Measurements from ENCODE around the gene HSD17B8.
A peak's percentile ranks its signal among the peaks of the same experiment; 100 is the strongest.
"Not testable (repeated sequence)": the region's sequence is repeated elsewhere in the genome, so short reads cannot be mapped to it uniquely, and the experiment has no call there.

HSD17B8 gene

DNA sequence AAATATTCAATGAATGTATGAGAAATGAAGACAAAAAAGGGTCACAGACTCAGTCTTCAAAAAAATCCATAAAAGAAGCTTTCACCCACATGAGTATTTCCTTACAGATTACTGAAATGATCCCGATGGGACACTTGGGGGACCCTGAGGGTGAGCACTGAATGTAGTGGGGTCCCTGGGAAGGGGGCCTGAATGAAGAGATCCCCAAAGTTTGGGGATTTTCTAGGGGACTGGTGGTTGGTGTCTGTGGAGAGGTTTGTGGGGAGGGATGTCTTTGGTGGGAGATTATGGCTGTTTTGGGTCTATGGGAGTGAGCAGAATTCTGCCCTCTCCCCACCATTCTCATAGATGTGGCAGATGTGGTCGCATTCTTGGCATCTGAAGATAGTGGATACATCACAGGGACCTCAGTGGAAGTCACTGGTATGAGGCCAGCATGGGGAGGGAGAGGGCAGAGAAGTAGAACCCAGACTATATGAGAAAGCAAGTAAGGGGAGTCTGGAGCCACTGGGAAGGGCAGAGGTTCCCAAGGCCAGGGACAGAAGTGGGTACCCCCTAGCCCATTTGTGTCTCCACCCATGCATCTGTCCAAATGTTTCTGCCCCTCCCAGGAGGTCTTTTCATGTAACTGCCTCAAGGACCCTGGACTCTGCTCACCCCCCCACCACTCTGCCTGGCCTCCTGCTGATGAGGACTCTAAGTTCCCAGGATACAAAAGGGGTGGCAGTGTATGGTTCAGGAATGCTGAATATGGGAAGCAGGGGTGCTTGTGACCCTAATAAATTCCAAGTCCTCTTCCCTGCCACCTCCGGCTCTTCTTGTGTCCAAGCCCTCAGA, 1.8 kb downstream of the HSD17B8 start:
- no peak for DNase-seq (ENCODE audit: low spot score)

DNA sequence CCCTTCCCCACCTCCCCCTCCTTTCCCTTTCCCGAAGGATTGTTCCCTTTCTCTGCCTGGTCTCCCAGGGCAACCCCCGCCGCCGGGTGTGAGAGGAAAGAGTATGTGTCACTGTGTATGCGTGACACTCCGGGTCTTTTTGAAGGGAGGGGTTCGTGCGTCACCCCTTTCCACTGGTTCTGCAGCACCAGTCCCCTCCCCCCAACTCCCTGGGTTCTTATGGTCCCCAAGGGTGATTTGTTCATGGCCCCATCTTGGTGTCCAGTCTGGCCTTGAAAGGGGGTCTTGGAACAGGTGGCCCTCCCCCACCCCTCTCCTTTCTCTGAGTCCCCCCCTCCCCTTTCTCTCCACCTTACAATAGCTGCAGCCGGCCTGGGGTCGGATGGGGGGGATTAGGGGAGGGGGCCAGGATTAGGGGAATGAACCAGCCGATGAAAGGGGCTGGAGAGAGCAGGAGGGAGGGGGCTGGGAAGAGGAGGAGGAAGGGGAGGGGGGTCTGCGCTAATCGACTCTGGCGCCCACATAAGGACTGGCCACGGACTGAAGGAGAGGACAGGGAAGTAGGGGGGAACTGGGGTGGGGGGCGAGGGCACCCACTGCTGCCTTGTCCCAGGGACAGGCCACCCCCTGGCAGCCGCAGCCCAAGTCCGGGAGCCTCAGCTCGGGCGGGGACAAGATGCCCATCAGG, 2.6 kb downstream of the HSD17B8 start:
- DNase-seq (ENCODE audit: low spot score): no peak

DNA sequence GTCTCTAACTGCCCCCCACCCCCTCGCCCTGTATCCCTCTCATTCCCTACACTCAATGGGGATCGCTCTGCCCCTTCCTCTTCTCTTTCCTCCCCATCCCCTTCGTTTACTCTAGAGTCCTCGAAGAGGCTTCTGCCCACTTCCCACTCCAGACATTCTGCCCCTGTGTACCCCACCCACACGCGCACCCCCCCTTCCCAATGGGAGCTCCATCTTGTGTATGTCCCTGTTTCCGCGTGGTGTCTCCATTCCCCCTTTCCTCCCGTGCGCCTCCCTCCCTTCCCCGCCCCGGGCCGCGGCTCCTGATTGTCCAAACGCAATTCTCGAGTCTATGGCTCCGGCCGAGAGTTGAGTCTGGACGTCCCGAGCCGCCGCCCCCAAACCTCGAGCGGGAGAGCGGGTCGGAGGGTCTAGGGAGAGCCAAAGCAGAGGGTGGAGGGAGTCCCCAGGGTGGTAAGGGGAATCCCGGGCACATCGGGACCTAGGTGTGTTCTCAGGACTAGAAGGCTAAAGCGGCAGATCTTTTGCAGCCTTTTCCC, 3.2 kb downstream of the HSD17B8 start:
- no peak for DNase-seq (ENCODE audit: low spot score)

DNA sequence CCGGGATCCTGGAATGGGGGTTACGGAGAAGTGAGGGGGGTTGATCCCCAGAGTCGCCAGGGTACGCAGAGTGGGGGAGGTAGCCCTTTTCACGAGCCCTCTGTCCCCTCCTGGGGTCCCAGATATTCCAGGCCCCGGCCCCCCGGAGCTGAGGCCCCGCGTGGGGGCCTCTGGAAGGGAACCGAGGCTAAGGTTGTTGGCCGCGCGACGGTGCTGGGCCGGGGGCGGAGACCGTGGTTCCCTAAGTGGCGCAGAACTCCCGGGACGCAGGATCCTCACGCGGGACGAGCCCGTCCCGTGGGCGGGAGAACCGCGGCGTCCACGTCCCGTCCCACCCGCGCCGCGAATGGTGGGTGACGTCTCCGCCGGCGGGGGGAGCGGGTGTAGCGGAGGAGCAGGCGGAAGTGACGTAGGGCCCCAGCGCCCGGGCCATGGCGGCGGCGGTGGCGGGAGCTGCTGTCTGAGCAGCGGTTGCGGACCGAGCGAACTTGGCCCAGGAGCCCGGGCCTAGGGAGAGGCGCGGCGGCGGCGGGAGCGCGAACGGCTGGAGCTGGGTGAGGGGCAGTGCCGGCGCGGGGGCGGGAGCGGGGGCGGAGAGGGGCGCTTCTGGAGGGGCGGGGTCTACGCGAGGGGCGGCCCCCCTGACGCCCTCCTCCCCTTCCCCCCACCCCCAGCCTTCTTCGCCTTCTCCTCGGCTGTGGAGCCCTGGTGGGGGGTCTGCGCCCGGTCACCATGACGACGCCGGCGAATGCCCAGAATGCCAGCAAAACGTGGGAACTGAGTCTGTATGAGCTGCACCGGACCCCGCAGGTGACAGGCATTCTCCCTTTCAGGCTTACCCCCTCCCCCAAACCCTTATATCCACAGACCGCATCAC, 3.9 kb downstream of the HSD17B8 start, which contains the start of gene RING1:
Gene RING1 (plus strand): TSS at position 410 of the 877 bp plus-strand sequence. CDS start 323 bp downstream, at position 733.
- peak; percentile 93 for DNase-seq (ENCODE audit: low spot score)

DNA sequence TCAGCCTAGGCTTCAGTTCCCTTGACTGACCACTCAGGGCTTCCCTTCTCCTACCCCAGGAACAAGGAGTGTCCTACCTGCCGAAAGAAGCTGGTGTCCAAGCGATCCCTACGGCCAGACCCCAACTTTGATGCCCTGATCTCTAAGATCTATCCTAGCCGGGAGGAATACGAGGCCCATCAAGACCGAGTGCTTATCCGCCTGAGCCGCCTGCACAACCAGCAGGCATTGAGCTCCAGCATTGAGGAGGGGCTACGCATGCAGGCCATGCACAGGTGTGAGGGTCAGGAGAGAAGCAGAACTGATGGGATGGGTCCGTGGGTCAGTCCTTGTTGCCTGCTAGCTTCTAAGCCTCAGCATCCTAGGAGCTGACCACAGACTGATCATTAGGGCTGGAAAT, 5.4 kb downstream of the HSD17B8 start:
- DNase-seq (ENCODE audit: low spot score): no peak

DNA sequence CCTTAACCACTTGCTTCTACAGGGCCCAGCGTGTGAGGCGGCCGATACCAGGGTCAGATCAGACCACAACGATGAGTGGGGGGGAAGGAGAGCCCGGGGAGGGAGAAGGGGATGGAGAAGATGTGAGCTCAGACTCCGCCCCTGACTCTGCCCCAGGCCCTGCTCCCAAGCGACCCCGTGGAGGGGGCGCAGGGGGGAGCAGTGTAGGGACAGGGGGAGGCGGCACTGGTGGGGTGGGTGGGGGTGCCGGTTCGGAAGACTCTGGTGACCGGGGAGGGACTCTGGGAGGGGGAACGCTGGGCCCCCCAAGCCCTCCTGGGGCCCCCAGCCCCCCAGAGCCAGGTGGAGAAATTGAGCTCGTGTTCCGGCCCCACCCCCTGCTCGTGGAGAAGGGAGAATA, 6.7 kb downstream of the HSD17B8 start:
- DNase-seq (ENCODE audit: low spot score): no peak

DNA sequence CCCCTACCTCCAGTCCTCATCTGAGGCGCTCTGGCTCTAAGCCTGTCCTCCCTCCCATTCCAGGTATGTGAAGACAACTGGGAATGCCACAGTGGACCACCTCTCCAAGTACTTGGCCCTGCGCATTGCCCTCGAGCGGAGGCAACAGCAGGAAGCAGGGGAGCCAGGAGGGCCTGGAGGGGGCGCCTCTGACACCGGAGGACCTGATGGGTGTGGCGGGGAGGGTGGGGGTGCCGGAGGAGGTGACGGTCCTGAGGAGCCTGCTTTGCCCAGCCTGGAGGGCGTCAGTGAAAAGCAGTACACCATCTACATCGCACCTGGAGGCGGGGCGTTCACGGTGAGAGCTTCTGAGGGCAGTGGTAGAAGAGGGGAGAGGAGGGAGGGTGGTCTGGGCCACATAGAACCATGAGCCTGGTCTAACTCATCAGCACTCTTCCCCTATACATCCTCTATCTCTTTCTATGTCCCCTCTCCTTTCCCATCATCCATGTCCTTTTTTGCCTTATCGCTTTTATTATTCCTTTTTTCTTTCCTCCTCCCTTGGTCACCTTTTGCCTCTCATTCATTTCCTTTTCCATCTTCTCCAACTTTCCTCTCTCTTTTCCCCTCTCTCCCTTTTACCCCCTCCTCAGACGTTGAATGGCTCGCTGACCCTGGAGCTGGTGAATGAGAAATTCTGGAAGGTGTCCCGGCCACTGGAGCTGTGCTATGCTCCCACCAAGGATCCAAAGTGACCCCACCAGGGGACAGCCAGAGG, 7.4 kb downstream of the HSD17B8 start:
- DNase-seq (ENCODE audit: low spot score): no peak

GRCh38 chr6:33212857-33213165, 8.4 kb downstream of the HSD17B8 start:
- DNase-seq (ENCODE audit: low spot score): no peak

DNA sequence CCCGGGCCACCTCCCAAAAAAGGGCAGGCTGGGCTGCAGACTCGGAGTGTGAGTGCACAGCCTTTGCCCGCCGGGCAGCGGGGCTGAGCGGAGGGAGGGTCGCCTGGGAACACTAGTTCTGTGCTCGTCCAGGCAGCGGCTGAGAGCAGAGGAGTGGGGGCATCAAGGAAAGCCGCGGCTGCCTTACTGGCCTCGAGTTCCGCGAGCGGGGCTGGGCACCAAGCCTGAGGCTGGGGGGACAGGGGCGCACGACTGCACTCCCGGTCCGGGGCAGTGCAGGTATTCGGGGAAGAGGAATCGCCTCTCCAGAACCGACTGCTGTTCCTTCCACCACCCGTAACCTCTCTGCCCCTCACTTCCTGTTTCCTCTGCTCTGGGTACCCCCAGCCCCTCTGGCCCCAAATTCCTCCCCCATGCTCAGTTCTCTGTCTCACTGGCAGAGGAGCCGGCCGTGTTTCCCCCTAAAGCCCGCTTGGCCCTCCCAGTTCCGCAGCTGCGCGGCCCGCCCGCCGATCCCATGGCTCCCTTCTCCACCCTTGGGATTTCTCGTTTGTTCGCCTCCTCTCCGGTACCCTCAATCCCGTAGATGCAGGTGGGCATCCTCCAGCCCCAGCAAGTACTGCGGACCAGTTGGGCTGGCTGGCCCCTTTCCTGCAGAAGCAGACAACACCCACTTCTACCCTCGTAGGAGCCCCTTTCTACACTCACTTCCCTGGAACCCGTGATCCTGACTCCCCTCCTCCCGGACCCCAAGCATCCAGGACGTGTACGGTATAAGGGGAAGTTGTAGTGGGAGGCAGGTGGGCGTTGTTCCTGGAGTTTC, 8.9 kb downstream of the HSD17B8 start:
- no peak for DNase-seq (ENCODE audit: low spot score)

DNA sequence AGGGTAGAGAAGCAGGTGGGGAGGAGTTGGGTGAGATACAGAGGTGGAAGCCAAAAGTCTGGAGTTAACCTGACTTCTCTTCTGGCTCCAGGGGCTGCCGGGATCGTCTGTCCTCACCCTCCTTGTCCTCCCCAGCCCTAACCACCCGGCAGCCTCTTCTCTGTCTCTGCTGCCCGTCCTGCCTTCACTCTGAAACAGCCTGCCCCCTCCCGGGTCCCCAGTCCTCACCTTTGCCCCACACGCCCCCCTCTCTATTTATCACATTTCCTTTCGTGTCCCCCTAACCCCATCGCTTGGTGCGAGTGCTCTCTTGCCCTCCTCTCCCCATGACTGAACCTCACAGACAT, 9.5 kb downstream of the HSD17B8 start:
- DNase-seq (ENCODE audit: low spot score): no peak

- DNase-seq (ENCODE audit: low spot score): no peak
Observed at GRCh38 chr6:33215271-33216116, 11.0 kb downstream of the HSD17B8 start.

GRCh38 chr6:33216117-33216649, 11.7 kb downstream of the HSD17B8 start:
- no peak for DNase-seq (ENCODE audit: low spot score)

DNA sequence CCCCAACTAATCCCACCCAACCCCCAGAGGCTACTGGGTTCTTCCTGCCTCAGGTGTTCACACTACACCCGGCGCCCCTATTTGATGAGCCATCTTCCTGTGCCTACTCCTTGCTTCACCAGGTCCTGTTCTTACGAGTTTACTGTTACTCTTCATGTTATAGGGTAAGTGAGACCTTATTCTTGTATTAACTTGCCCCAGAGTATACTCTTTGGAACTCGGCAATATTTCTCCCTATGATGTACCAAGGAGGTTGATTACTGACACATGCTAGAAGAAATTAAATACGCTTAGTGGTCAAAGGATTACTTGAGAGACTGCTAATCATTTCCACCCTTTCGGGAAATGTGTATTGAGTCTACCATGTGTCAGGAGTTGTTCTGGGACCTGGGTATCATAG, 12.8 kb downstream of the HSD17B8 start:
- no peak for DNase-seq (ENCODE audit: low spot score)

DNA sequence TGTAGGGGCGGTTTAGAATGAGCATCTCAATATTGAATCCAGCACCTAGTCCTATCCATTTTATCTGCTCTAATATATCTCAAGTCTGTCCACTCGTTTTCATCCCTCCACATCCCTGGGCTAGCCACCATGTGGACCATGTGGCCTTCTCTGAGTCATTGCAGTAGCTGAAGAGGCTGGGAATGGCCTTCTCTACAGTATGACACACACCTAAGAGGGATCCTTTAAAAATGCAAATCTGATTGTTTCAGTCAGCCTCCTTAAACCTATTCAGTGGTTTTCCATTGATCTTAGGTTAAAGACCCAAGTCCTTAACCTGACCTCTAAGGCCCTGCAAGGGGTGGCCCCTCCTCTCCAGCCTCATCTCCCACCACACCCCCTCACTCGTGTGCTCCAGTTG, 13.2 kb downstream of the HSD17B8 start:
- no peak for DNase-seq (ENCODE audit: low spot score)

DNA sequence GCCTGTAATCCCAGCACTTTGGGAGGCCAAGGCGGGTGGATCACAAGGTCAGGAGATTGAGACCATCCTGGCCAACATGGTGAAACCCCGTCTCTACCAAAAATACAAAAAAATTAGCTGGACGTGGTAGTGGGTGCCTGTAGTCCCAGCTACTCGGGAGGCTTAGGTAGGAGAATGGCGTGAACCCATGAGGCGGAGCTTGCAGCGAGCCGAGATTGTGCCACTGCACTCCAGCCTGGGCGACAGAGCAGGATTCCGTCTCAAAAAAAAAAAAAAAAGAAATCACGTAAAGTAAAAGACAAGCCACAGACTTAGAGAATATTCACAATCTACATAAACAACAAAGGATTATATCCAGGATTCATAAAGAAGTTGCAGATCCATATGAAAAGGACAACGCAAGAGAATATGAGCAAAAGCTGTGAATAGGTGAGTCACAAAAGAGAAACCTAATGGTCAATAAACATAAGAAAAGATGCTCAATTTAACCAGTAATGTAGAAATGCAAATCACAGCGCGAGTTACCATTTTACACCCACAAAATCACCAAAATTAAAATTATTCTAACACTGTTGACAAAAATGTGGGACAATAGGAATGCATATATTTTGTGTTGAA, 22.2 kb downstream of the HSD17B8 start:
- DNase-seq (ENCODE audit: low spot score): not testable (repeated sequence)

GRCh38 chr6:33235221-33235634, 30.8 kb downstream of the HSD17B8 start:
- DNase-seq (ENCODE audit: low spot score): no peak

GRCh38 chr6:33236328-33236727, 31.9 kb downstream of the HSD17B8 start:
- no peak for DNase-seq (ENCODE audit: low spot score)

DNA sequence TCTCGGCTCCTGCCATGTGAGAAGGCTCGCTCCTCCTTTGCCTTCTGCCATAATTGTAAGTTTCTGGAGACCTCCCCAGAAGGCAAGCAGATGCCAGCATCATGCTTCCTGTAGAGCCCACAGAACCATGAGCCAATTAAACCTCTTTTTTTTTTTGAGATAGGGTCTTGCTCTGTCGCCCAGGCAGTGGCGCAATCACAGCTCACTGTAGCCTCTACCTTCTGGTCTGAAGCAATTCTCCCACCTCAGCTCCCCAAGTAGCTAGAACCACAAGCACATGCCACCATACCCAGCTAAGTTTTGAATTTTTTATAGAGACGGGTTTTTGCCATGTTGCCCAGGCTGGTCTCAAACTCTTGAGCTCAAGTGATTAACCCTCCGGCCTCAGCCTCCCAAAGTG, 32.4 kb downstream of the HSD17B8 start:
- no peak for DNase-seq (ENCODE audit: low spot score)

DNA sequence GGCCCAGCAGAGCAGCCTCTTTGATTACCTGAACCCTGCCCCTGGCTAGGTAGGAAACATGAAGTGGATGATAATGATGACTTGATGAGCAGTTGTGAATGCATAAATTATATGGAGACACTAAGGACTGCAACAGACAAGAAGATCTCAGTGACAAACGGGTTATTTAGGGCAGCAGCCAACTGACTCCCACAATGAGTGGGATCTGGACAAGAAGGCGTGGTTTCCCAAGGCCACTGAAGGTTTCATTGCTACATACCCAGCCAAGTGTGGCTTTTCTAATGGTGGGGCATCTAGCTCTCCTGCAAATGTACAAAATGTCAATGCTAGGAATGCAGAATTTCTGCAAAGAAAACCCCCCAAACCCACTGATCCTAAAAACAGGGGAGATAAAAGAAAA, 33.3 kb downstream of the HSD17B8 start:
- DNase-seq (ENCODE audit: low spot score): no peak

Measured in Ammon's horn (tissue), 1 donor.